Muscle of leg (tissue), 11 donors: ENCODE data around the gene CD248. TPM values are rescaled to one million over a fixed set of nuclear protein-coding genes. Genes with fewer than 3 reads are reported as not detected.
"Not testable (repeated sequence)": the region's sequence is repeated elsewhere in the genome, so short reads cannot be mapped to it uniquely, and the experiment has no call there.

ENCODE experiments used
- DNase-seq: peaks from one replicate; pipeline ENCODE4 v3.0.0; 2013
- H3K27ac ChIP-seq: one replicate; pipeline ENCODE4 v1.5.1; 2013; ENCODE audit warnings: mild to moderate bottlenecking, low read length, control low read depth
- H3K27me3 ChIP-seq: one replicate; pipeline ENCODE4 v1.6.1; 2013; ENCODE audit warnings: low read length; ENCODE audit not compliant: control insufficient read depth, insufficient read depth
- H3K36me3 ChIP-seq: one replicate; pipeline ENCODE4 v1.6.1; 2013; ENCODE audit warnings: low read length; ENCODE audit not compliant: control insufficient read depth, insufficient read depth
- H3K4me1 ChIP-seq: one replicate; pipeline ENCODE4 v1.6.1; 2013; ENCODE audit warnings: low read length; ENCODE audit not compliant: control insufficient read depth, insufficient read depth
- H3K4me3 ChIP-seq: one replicate; pipeline ENCODE4 v1.5.1; 2013; ENCODE audit warnings: low read length, control low read depth
- H3K9me3 ChIP-seq: replicated peaks from 2 replicates; pipeline ENCODE4 v1.6.1; 2013; ENCODE audit warnings: low read depth, low read length; ENCODE audit not compliant: control insufficient read depth
- WGBS: methylation state at CpG from one replicate; pipeline ENCODE4 v1.1.5; 2013; ENCODE audit warnings: missing lambda C conversion rate; ENCODE audit not compliant: insufficient coverage; 5-methylcytosine and 5-hydroxymethylcytosine counted together
- polyA plus RNA-seq, 8 donors: library from polyadenylated mRNA; unstranded; fragments of 120-200 nt; gene quantifications; one replicate each; pipeline versions ENCODE4 v1.2.1 to v1.2.3, GENCODE V29; 2013; ENCODE audit warnings: inconsistent platforms in 1 of 8, low replicate concordance in 1 of 8; ENCODE audit not compliant: insufficient read length in 8 of 8, insufficient read depth in 1 of 8
- total RNA-seq: library from RNA; stranded (reverse); fragments of 120-200 nt; gene quantifications from one replicate; pipeline ENCODE4 v1.2.4, GENCODE V29; 2013

Gene CD248
- total and polyA plus RNA-seq, 9 donors, result 24.5 to 134 (median 97.4) TPM

GRCh38 chr11:66281776-66282467, 34.9 kb downstream of the CD248 start:
- Histone ChIP-seq H3K36me3 (peaks cover 35% of the 10 kb centered on the region), H3K27me3 (peaks cover 2% of the 10 kb centered on the region), H3K4me1 (peaks cover 50% of the 10 kb centered on the region), H3K9me3 (no peaks in the 10 kb centered on the region), H3K27ac (peak overlapping the region; percentile 11), H3K4me3 (no peak overlapping the region)
- WGBS, result 49% methylated on average over 7 of the region's 20 CpGs
- DNase-seq, result no peak

- Histone ChIP-seq H3K4me1 (peaks cover 53% of the 10 kb centered on the region), H3K27me3 (peaks cover 2% of the 10 kb centered on the region), H3K36me3 (peaks cover 33% of the 10 kb centered on the region), H3K27ac (peak overlapping the region; percentile 42), H3K4me3 (no peak overlapping the region), H3K9me3 (no peaks in the 10 kb centered on the region)
- no peak for DNase-seq
- 68% methylated on average over 5 of the region's 6 CpGs for WGBS
These were observed 35.8 kb downstream of the CD248 start for GRCh38 chr11:66281001-66281400.

- DNase-seq, result no peak
- H3K4me3 ChIP-seq, result no peak overlapping the region
- no peaks in the 10 kb centered on the region for H3K9me3 ChIP-seq
- peaks cover 2% of the 10 kb centered on the region for H3K27me3 ChIP-seq
- H3K36me3 ChIP-seq, result peaks cover 35% of the 10 kb centered on the region
- H3K4me1 ChIP-seq, result peaks cover 59% of the 10 kb centered on the region
- 63% methylated on average over 4 of the region's 14 CpGs for WGBS
- H3K27ac ChIP-seq, result peak overlapping the region; percentile 42
These were observed 36.4 kb downstream of the CD248 start for GRCh38 chr11:66280428-66280827.

- no peak for DNase-seq
- Histone ChIP-seq H3K27ac (no peak overlapping the region), H3K9me3 (no peaks in the 10 kb centered on the region), H3K36me3 (peaks cover 33% of the 10 kb centered on the region), H3K27me3 (peaks cover 2% of the 10 kb centered on the region), H3K4me1 (peaks cover 71% of the 10 kb centered on the region), H3K4me3 (no peak overlapping the region)
- WGBS, result 33% methylated on average over 15 of the region's 15 CpGs
These were observed 37.6 kb downstream of the CD248 start for GRCh38 chr11:66279092-66279734.

- H3K4me1 ChIP-seq, result peaks cover 78% of the 10 kb centered on the region
- peak overlapping the region; percentile 21 for H3K4me3 ChIP-seq
- no peaks in the 10 kb centered on the region for H3K9me3 ChIP-seq
- WGBS, result 0% methylated on average over 15 of the region's 45 CpGs
- H3K27me3 ChIP-seq, result peaks cover 2% of the 10 kb centered on the region
- H3K27ac ChIP-seq, result no peak overlapping the region
- DNase-seq, result no peak
- H3K36me3 ChIP-seq, result peaks cover 35% of the 10 kb centered on the region
These were observed 38.3 kb downstream of the CD248 start for GRCh38 chr11:66278363-66279091.

GRCh38 chr11:66277471-66278362, 39.1 kb downstream of the CD248 start, which contains the start of gene CNIH2:
TSS of gene CNIH2 (plus strand) at chr11:66278175. CDS start at chr11:66278457, 282 bp downstream.
- H3K9me3 ChIP-seq, result no peaks in the 10 kb centered on the region
- H3K4me1 ChIP-seq, result peaks cover 80% of the 10 kb centered on the region
- no peak within 1 kb of the TSS for H3K27ac ChIP-seq
- DNase-seq, result peak; percentile 62
- peaks cover 37% of the 10 kb centered on the region for H3K36me3 ChIP-seq
- peaks cover 2% of the 10 kb centered on the region for H3K27me3 ChIP-seq
- 1% methylated on average over 84 of the region's 84 CpGs for WGBS
- H3K4me3 ChIP-seq, result peak within 1 kb of the TSS; percentile 21

- H3K27me3 ChIP-seq, H3K27ac ChIP-seq, H3K9me3 ChIP-seq, H3K4me3 ChIP-seq, DNase-seq: not testable (repeated sequence)
- 52% methylated on average over 3 of the region's 4 CpGs for WGBS
- H3K36me3 ChIP-seq, result peaks cover 43% of the 10 kb centered on the region
- peaks cover 73% of the 10 kb centered on the region for H3K4me1 ChIP-seq
These were observed 39.8 kb downstream of the CD248 start for GRCh38 chr11:66277064-66277463.

GRCh38 chr11:66276619-66277018, 40.2 kb downstream of the CD248 start:
- H3K4me3 ChIP-seq, H3K27me3 ChIP-seq, DNase-seq, H3K9me3 ChIP-seq, H3K27ac ChIP-seq: not testable (repeated sequence)
- Histone ChIP-seq H3K4me1 (peaks cover 69% of the 10 kb centered on the region), H3K36me3 (peaks cover 48% of the 10 kb centered on the region)
- 76% methylated on average over 3 of the region's 13 CpGs for WGBS

- H3K9me3 ChIP-seq, result no peaks in the 10 kb centered on the region
- H3K27ac ChIP-seq, result no peak overlapping the region
- WGBS, result 90% methylated on average over 9 of the region's 14 CpGs
- no peak for DNase-seq
- H3K4me3 ChIP-seq, result no peak overlapping the region
- peaks cover 64% of the 10 kb centered on the region for H3K4me1 ChIP-seq
- H3K27me3 ChIP-seq, result peaks cover 2% of the 10 kb centered on the region
- peaks cover 50% of the 10 kb centered on the region for H3K36me3 ChIP-seq
These were observed 40.7 kb downstream of the CD248 start for GRCh38 chr11:66275984-66276612.
